Measurements from ENCODE around the gene TCP11L2. TPM values are rescaled to one million over a fixed set of nuclear protein-coding genes. Genes with fewer than 3 reads are reported as not detected.
A peak's percentile ranks its signal among the peaks of the same experiment; 100 is the strongest.

TCP11L2 gene
- total and polyA plus RNA-seq, 8 donors, result 3.5 to 24.4 (median 11.0) TPM

GRCh38 chr12:106299202-106299774, 3.2 kb upstream of the TCP11L2 start:
- DNase-seq (no peak), ATAC-seq (no peak), FAIRE-seq (no peak)
- intact Hi-C loops (cut with DNase I), result no loop called here
- H3K4me3 ChIP-seq, result no peak overlapping the region
- WGBS, 2 donors, result 44% methylated on average over 4 of the region's 4 CpGs
- peaks cover 0 to 20% (median 4%) of the 10 kb centered on the region in 3 donors for H3K4me1 ChIP-seq
- H3K27me3 ChIP-seq, result no peaks in the 10 kb centered on the region
- H3K27ac ChIP-seq, result no peak overlapping the region
- no peaks in the 10 kb centered on the region for H3K9me3 ChIP-seq
- no peak for TF ChIP-seq CTCF (IDR thresholded peaks at IDR 0.05)
- H3K36me3 ChIP-seq, result no peaks in the 10 kb centered on the region

GRCh38 chr12:106300761-106301160, 1.8 kb upstream of the TCP11L2 start:
- intact Hi-C loops (cut with DNase I), result no loop called here
- ATAC-seq (no peak), DNase-seq (no peak), FAIRE-seq (no peak)
- Histone ChIP-seq H3K27me3 (no peaks in the 10 kb centered on the region), H3K36me3 (no peaks in the 10 kb centered on the region), H3K4me3 (no peak overlapping the region), H3K4me1 (peaks cover 0 to 20% (median 6%) of the 10 kb centered on the region in 3 donors), H3K27ac (peak overlapping the region in 2 of 4 donors; percentile 94 to 95), H3K9me3 (no peaks in the 10 kb centered on the region)
- WGBS, 2 donors, result 47 to 55% methylated on average over 1 of the region's 1 CpG
- TF ChIP-seq CTCF (IDR thresholded peaks at IDR 0.05), result no peak

- TF ChIP-seq CTCF (IDR thresholded peaks at IDR 0.05), result no peak
- Histone ChIP-seq H3K27me3 (no peaks in the 10 kb centered on the region), H3K4me3 (no peak overlapping the region), H3K4me1 (peaks cover 0 to 20% (median 6%) of the 10 kb centered on the region in 3 donors), H3K9me3 (no peaks in the 10 kb centered on the region), H3K36me3 (no peaks in the 10 kb centered on the region), H3K27ac (peak overlapping the region; percentile 94 to 98 (median 94))
- DNase-seq (no peak), ATAC-seq (no peak), FAIRE-seq (no peak)
- intact Hi-C loops (cut with DNase I), result no loop called here
- 0 to 8% methylated on average over 1 of the region's 1 CpG for WGBS, 2 donors
These were observed 1.3 kb upstream of the TCP11L2 start for GRCh38 chr12:106301241-106301610.

- TF ChIP-seq CTCF (IDR thresholded peaks at IDR 0.05), result no peak
- 1% methylated on average over 32 of the region's 32 CpGs for WGBS, 2 donors
- peak; percentile 72 to 86 (median 76) for DNase-seq
- FAIRE-seq, result no peak
- Histone ChIP-seq H3K27ac (peak overlapping the region; percentile 94 to 98 (median 94)), H3K4me3 (peak overlapping the region; percentile 27 to 96 (median 86)), H3K27me3 (no peaks in the 10 kb centered on the region), H3K36me3 (no peaks in the 10 kb centered on the region), H3K4me1 (peaks cover 0 to 20% (median 6%) of the 10 kb centered on the region in 3 donors), H3K9me3 (no peaks in the 10 kb centered on the region)
- ATAC-seq, result peak; percentile 44 to 66 (median 62)
- intact Hi-C loops (cut with DNase I), result no loop called here
These were observed 767 bp upstream of the TCP11L2 start for GRCh38 chr12:106301611-106302321.
